ENCODE measurements around the gene OR2V2.
A peak's percentile ranks its signal among the peaks of the same experiment; 100 is the strongest.

OR2V2 gene

DNA sequence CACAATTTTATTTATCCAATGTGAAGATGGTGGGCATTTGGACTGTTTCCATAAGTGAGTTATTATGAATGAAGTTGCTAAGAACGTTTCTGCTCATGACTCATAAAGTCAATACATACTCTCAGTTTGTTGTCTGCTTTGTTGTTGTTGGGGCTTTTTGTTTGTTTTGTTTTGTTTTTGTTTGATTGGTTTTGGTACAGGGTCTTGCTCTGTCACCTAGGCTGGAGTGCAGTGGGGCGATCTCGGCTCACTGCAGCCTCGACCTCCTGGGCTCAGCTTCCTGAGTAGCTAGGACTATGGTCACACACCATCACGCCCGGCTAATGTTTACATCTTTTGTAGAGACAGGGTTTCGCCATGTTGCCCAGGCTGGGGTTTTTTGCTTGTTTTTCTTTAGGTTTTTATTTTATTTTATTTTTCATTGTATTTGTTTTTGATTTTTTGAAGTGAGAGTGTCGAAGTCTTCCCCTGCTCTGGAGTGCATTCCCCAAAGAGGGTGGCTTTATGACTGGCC, 39.7 kb downstream of the OR2V2 start:
- Histone ChIP-seq H3K4me3 (ENCODE audit: low read length) (peak overlapping the region; percentile 91), H3K27ac (ENCODE audit: low read depth, low read length) (no peak overlapping the region), H3K4me1 (ENCODE audit: insufficient read depth, low read length) (no peaks in the 10 kb centered on the region), H3K27me3 (ENCODE audit: insufficient read depth, low read length) (peaks cover 26% of the 10 kb centered on the region), H3K36me3 (ENCODE audit: insufficient read depth, low read length) (no peaks in the 10 kb centered on the region), H3K9me3 (ENCODE audit: insufficient read depth, low read depth, low read length) (no peaks in the 10 kb centered on the region), H3K9ac (ENCODE audit: low read depth, low read length) (no peak overlapping the region)
- WGBS: 22% methylated on average over 8 of the region's 8 CpGs

DNA sequence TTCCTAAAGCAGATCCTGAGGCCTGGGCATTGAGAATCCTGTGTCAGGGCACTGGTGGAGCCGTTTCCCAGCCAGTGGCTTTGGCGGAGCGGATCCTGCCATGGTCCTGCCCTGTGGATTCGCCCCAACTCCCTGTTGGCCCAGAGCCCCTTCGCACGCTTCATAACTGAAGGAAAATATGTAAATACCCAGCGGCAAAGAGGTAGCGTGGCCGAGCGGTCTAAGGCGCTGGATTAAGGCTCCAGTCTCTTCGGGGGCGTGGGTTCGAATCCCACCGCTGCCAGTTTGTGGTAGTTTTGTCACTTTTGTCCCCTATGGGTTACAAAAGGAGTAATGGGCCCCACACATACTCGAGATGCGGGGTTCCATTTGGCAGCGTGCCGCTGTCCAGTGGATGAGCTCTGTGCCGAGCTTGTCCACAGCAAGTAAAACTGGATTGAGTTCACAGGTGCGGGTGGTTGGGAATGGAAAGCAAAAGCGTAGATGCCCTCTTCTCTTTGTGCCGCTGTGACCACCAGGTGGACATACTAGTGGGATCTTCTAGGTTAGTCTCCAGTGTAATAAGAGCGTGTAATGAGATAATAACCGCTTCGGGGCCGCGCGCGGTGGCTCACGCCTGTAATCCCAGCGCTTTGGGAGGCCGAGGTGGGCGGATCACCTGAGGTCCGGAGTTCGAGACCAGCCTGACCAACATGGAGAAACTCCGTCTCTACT, 40.3 kb downstream of the OR2V2 start:
- Histone ChIP-seq H3K4me3 (ENCODE audit: low read length) (peak overlapping the region; percentile 91), H3K9ac (ENCODE audit: low read depth, low read length) (no peak overlapping the region), H3K27me3 (ENCODE audit: insufficient read depth, low read length) (peaks cover 29% of the 10 kb centered on the region), H3K36me3 (ENCODE audit: insufficient read depth, low read length) (no peaks in the 10 kb centered on the region), H3K27ac (ENCODE audit: low read depth, low read length) (no peak overlapping the region), H3K9me3 (ENCODE audit: insufficient read depth, low read depth, low read length) (no peaks in the 10 kb centered on the region), H3K4me1 (ENCODE audit: insufficient read depth, low read length) (no peaks in the 10 kb centered on the region)
- WGBS: under 1% methylated on average over 37 of the region's 37 CpGs

DNA sequence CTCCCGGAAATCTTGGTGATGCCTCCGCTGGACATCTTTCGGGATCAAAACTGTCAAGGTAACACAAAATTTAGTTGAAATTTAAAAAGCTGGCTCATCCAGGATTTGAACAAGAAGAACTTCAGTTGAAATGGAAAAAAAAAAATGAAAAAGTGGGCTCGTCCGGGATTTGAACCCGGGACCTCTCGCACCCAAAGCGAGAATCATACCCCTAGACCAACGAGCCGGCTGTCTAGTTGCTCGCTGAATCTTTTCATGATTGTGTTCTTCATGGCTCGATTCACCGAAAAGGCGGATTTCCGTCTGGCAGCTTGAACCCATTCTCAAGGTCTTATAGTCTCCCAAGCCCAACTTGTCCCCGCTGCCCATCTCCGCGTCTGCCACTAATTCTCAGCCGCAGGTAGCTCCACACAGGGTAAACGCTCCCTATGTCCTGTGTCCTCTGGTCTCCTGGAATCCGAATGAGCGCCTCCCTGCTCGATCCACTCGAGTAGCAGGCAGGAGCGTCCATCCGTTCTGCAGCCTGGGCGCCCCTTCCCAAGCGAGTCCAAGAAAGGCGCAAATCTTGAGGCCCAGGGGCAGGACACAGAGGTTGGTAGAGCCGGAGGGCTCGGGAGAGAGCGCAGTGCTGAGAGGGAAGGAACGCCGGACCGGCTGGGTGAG, 41.4 kb downstream of the OR2V2 start:
- H3K36me3 ChIP-seq (ENCODE audit: insufficient read depth, low read length): no peaks in the 10 kb centered on the region
- H3K9me3 ChIP-seq (ENCODE audit: insufficient read depth, low read depth, low read length): no peaks in the 10 kb centered on the region
- H3K4me3 ChIP-seq (ENCODE audit: low read length): peak overlapping the region; percentile 91
- peak overlapping the region; percentile 59; the same call in 1 of the 2 replicates for H3K27ac ChIP-seq (ENCODE audit: low read depth, low read length)
- H3K27me3 ChIP-seq (ENCODE audit: insufficient read depth, low read length): peaks cover 40% of the 10 kb centered on the region
- WGBS: under 1% methylated on average over 35 of the region's 35 CpGs
- no peaks in the 10 kb centered on the region for H3K4me1 ChIP-seq (ENCODE audit: insufficient read depth, low read length)
- H3K9ac ChIP-seq (ENCODE audit: low read depth, low read length): peak overlapping the region; percentile 66

DNA sequence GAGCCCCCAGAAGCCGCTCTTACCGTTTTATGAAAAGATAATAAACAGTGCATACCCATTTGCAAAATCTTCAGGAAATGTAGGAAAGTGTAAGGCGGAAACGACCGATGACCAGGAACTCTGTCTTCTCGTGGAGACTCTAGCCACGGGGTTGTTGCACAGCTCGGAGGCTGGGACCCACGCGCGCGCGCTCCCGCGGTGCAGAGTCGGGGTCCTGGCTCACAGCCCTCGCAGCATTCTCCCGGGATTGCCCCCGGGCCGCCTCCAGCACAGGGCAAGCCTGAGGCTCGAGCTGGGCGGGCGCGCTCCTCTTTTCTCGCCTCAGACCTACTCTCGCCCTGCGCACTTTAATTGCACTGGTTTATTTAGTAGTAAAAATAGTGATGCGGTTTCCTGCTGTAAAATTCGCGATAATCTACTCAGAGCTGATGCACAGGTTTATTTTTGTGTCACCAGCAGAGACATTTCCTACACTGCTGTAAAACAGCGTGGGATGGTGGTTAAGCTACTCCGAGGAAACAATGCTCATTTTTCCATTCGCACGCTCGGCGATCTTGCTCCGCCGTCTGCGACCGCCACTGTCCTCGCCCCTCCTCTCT, 42.1 kb downstream of the OR2V2 start:
- H3K36me3 ChIP-seq (ENCODE audit: insufficient read depth, low read length): no peaks in the 10 kb centered on the region
- WGBS: 1% methylated on average over 39 of the region's 41 CpGs
- peak overlapping the region; percentile 4; the same call in 1 of the 2 replicates for H3K9ac ChIP-seq (ENCODE audit: low read depth, low read length)
- peaks cover 42% of the 10 kb centered on the region for H3K27me3 ChIP-seq (ENCODE audit: insufficient read depth, low read length)
- H3K27ac ChIP-seq (ENCODE audit: low read depth, low read length): no peak overlapping the region
- peak overlapping the region; percentile 91 for H3K4me3 ChIP-seq (ENCODE audit: low read length)
- H3K4me1 ChIP-seq (ENCODE audit: insufficient read depth, low read length): no peaks in the 10 kb centered on the region
- no peaks in the 10 kb centered on the region for H3K9me3 ChIP-seq (ENCODE audit: insufficient read depth, low read depth, low read length)

DNA sequence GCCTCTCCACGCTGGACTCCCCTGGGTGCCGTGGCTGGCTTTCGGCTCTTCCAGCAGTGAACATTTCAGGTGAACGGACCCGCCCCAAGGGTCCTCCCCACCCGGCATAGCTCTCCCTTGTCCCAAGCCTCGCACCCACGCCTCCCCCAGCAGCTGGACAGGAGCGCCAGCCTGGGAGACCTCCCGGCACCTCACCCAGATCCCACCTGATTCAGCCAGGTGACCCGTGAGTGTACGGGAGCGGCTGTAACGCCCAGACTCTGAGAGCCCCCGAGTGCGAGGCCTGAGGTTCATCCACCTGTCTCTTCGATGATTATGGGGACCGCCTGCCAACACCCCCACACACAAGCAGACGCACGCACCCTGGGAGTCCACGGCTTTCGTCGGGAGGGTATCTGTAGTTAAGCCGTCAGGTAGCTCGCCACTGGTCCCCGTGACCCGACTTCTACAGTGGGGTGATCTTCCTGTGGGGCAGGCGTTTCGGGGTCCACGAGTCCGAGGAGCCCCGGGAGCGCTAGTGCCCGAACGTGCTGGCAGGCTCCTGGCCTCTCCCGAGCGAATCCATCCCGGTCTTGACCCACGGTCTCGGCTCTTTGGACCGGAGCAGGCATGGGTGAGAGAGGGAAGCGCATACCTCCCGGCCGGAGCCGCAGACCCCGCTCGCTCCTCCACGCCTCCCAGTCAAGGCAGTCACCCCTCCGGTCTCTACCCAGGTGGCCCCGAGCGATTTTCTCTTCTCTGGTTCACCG, 42.8 kb downstream of the OR2V2 start:
- 2% methylated on average over 52 of the region's 52 CpGs for WGBS
- peak overlapping the region; percentile 91 for H3K4me3 ChIP-seq (ENCODE audit: low read length)
- H3K36me3 ChIP-seq (ENCODE audit: insufficient read depth, low read length): no peaks in the 10 kb centered on the region
- H3K9ac ChIP-seq (ENCODE audit: low read depth, low read length): no peak overlapping the region
- H3K27me3 ChIP-seq (ENCODE audit: insufficient read depth, low read length): peaks cover 42% of the 10 kb centered on the region
- H3K27ac ChIP-seq (ENCODE audit: low read depth, low read length): no peak overlapping the region
- no peaks in the 10 kb centered on the region for H3K9me3 ChIP-seq (ENCODE audit: insufficient read depth, low read depth, low read length)
- no peaks in the 10 kb centered on the region for H3K4me1 ChIP-seq (ENCODE audit: insufficient read depth, low read length)

DNA sequence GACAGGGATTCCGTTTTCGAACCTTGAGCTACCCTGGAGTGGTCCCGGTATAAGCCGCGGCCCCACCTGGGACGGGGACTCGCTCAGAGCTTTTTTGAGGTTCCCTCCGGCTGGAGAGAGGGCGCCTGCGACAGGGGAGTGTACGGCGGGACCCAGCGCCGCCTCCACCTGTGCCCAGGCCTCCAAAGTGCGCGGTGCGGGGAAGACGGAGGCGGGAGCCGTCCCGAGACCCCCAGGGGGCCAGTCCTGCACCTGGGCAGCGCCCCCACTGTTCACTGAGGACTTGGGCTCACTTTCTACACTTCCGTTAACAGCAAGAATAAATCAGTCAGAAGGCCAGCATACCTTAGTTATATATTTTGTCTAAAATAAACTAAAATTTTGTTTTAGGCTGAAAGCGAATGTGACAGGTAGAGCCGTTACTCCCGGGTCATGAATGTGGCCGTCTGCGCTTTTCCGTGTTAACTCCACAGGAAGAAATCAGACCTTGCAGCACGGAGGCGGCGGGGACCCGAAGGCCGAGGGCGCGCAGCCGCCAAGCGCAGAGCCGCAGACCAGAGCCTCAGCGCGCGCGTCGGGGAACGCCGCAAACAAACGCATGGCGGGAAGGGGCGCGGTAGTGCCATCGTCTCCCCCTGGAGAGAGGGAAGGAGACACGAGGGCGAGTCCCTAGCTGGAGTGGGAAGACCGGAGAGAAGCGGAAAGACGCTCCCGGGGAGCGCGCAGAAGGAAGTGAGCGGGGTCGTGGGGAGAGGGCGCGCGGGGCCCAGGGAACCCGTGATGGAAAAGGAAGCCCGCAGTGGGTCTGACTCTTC, 43.5 kb downstream of the OR2V2 start:
- H3K36me3 ChIP-seq (ENCODE audit: insufficient read depth, low read length): no peaks in the 10 kb centered on the region
- under 1% methylated on average over 66 of the region's 66 CpGs for WGBS
- no peaks in the 10 kb centered on the region for H3K4me1 ChIP-seq (ENCODE audit: insufficient read depth, low read length)
- H3K4me3 ChIP-seq (ENCODE audit: low read length): peak overlapping the region; percentile 91
- H3K27ac ChIP-seq (ENCODE audit: low read depth, low read length): no peak overlapping the region
- no peaks in the 10 kb centered on the region for H3K9me3 ChIP-seq (ENCODE audit: insufficient read depth, low read depth, low read length)
- peaks cover 42% of the 10 kb centered on the region for H3K27me3 ChIP-seq (ENCODE audit: insufficient read depth, low read length)
- no peak overlapping the region for H3K9ac ChIP-seq (ENCODE audit: low read depth, low read length)

DNA sequence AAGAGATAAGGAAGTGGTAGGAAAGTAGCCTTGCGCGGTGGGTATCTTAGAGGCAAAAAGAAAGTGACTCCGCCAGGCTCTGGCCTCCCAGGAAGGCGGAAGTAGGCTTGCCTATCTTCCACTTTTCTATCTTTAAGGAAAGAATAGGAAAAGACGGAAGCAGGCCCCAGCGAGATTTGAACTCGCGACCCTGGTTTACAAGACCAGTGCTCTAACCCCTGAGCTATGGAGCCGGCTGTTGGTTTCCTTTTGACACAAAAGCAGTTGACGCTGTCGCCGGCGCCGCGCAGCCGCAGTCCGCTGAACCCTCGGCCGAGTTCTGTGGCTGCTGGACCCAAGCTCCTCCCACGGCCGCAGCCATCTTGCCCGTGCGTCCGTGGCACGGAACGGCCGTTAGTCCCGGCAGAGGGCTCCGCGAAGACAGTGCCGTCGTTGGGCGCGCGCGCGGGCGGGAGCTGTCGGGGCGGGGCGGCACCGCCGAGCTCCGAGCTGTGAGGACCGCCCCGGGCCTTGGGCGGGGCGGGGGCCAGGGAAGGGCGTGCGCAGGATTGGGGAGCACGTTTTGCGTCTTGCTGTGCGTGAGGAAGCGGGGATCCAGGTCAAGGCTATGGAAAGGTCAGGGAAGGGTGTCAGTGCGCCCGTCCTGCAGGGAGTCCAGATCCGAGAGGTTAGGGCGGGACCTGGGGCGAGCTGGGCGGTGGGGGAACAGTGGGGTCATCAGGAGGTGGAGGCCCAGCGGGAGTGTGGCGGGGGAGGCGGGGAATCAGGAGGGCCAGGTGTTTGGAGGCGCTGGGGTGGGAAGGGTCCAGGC, 44.3 kb downstream of the OR2V2 start:
- Histone ChIP-seq H3K9me3 (ENCODE audit: insufficient read depth, low read depth, low read length) (no peaks in the 10 kb centered on the region), H3K27ac (ENCODE audit: low read depth, low read length) (peak overlapping the region; percentile 33; the same call in 1 of the 2 replicates), H3K36me3 (ENCODE audit: insufficient read depth, low read length) (no peaks in the 10 kb centered on the region), H3K4me3 (ENCODE audit: low read length) (peak overlapping the region; percentile 91), H3K27me3 (ENCODE audit: insufficient read depth, low read length) (peaks cover 42% of the 10 kb centered on the region), H3K9ac (ENCODE audit: low read depth, low read length) (peak overlapping the region; percentile 75), H3K4me1 (ENCODE audit: insufficient read depth, low read length) (no peaks in the 10 kb centered on the region)
- WGBS: 1% methylated on average over 64 of the region's 64 CpGs

DNA sequence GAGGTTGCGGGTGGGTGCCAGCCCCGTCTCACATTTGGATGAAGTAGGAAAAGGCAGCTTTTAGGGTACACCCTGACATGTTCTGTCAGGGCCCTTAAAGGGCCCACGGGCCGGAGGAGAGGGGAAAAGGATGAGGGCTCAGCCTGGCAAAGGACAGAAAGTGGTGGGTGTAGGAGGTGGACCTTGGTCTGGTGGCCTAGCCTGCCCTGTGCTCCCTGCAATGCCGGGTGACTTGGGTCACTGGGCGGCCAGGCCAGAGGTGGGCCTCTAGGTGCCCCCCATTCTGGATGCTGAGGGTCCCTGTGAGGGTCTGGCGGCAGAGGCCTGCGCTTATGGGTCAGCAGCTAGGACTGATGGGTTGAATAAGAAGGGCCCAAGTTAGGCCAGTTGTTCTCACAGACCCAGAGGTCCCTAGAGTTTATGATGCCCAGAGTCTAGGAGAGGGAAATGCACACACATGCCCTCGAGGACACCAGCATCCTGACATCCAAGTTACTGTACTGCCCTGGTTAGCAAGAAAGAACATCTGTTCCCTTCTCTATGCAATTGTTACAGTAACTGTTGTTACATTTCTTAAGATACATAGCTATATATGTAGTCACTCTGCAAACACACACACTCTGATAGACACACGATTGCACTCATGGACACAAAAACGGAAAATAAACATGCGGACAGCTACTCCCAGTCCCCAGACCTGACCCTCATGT, 45.1 kb downstream of the OR2V2 start:
- H3K4me1 ChIP-seq (ENCODE audit: insufficient read depth, low read length): no peaks in the 10 kb centered on the region
- 71% methylated on average over 12 of the region's 12 CpGs for WGBS
- 0 out of 2 replicates have a peak overlapping the region, but pooled peaks have one; percentile 75 for H3K9ac ChIP-seq (ENCODE audit: low read depth, low read length)
- H3K4me3 ChIP-seq (ENCODE audit: low read length): peak overlapping the region; percentile 91
- no peaks in the 10 kb centered on the region for H3K36me3 ChIP-seq (ENCODE audit: insufficient read depth, low read length)
- no peaks in the 10 kb centered on the region for H3K9me3 ChIP-seq (ENCODE audit: insufficient read depth, low read depth, low read length)
- no peak overlapping the region for H3K27ac ChIP-seq (ENCODE audit: low read depth, low read length)
- H3K27me3 ChIP-seq (ENCODE audit: insufficient read depth, low read length): peaks cover 44% of the 10 kb centered on the region

DNA sequence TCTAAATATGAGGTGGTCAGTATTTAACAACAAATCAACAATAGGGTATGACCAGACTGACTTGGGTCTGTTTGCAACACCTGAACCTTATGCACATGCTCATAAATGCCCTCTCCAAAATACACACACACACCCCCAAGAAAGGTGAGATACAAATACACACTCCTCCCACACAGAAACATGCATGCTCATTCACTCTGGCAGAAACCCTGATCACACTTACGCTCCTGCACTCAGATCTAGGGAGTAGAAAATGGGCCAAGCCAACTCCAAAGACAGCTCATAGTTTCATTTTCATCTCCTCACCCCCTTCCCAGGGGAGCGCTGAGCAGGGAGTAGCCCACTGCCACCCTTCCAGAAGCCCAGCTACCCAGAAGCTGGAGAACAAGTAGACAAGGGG, 46.3 kb downstream of the OR2V2 start:
- Histone ChIP-seq H3K9me3 (ENCODE audit: insufficient read depth, low read depth, low read length) (no peaks in the 10 kb centered on the region), H3K9ac (ENCODE audit: low read depth, low read length) (no peak overlapping the region), H3K36me3 (ENCODE audit: insufficient read depth, low read length) (no peaks in the 10 kb centered on the region), H3K4me3 (ENCODE audit: low read length) (no peak overlapping the region), H3K27ac (ENCODE audit: low read depth, low read length) (no peak overlapping the region), H3K4me1 (ENCODE audit: insufficient read depth, low read length) (peaks cover 7% of the 10 kb centered on the region), H3K27me3 (ENCODE audit: insufficient read depth, low read length) (peaks cover 50% of the 10 kb centered on the region)
- WGBS: 98% methylated on average over 2 of the region's 2 CpGs

All from HUES64 (cell line).